Measurements from ENCODE around the gene PPP2CA. TPM values are rescaled to one million over a fixed set of nuclear protein-coding genes. Genes with fewer than 3 reads are reported as not detected.
A peak's percentile ranks its signal among the peaks of the same experiment; 100 is the strongest.

Gene PPP2CA
- total and polyA plus RNA-seq, 2 of the 13 experiments (the other 11 are each of a cell fraction or from before 2014, with no cell fraction given) = 82.4 to 171 TPM

DNA sequence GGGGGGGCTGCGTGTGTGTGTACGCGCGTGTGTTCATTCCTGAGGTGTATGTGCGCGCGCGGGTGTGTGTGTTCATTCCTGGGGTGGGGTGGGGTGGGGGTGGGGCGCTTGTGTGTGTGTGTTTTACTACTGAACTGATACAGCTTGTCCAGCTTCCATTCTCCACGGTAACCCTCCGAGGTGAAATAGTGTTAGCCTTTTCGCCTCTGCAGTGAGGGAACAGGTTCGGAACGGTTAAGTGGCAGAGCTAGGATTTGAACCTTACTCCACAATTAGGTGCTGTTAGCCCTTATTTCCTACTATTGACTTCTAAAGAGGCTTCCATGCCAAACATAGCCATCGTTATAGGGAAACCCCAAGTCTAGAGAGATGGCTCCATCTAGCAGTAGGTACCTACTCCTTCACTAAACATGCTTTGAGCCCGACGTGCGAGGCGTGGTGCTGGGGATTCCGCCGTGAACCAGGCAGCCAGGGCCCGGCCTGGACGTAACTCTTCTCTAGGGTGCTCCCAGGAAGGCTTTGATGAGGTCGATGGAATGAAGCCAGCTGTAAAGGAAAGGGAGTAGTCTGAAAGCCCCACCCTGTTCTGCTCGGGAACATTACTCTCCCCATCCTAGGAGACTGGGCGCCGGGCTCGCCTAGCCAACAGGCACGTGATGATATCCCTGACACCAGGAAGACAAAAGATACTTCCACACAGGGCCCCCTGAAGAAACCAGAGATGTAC, 48.3 kb downstream of the PPP2CA start (continued):
- TF ChIP-seq ZNF777 (CRISPR knock-in tag; IDR thresholded peaks at IDR 0.05) = peak; percentile 77; the same call in 1 of the 2 replicates
- no peak for TF ChIP-seq ZNF34 (CRISPR knock-in tag; IDR thresholded peaks at IDR 0.05; ENCODE audit: borderline replicate concordance)
- no peak for TF ChIP-seq ZFP41 (CRISPR knock-in tag; IDR thresholded peaks at IDR 0.05; ENCODE audit: borderline replicate concordance)
- TF ChIP-seq, protein P1, sequence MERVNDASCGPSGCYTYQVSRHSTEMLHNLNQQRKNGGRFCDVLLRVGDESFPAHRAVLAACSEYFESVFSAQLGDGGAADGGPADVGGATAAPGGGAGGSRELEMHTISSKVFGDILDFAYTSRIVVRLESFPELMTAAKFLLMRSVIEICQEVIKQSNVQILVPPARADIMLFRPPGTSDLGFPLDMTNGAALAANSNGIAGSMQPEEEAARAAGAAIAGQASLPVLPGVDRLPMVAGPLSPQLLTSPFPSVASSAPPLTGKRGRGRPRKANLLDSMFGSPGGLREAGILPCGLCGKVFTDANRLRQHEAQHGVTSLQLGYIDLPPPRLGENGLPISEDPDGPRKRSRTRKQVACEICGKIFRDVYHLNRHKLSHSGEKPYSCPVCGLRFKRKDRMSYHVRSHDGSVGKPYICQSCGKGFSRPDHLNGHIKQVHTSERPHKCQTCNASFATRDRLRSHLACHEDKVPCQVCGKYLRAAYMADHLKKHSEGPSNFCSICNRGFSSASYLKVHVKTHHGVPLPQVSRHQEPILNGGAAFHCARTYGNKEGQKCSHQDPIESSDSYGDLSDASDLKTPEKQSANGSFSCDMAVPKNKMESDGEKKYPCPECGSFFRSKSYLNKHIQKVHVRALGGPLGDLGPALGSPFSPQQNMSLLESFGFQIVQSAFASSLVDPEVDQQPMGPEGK (CRISPR knock-in tag; IDR thresholded peaks at IDR 0.05) = 0 out of 2 replicates have a peak, but pooled peaks have one; percentile 2
- TF ChIP-seq ZBTB21 (CRISPR knock-in tag; IDR thresholded peaks at IDR 0.05) = no peak
- TF ChIP-seq, protein P2, sequence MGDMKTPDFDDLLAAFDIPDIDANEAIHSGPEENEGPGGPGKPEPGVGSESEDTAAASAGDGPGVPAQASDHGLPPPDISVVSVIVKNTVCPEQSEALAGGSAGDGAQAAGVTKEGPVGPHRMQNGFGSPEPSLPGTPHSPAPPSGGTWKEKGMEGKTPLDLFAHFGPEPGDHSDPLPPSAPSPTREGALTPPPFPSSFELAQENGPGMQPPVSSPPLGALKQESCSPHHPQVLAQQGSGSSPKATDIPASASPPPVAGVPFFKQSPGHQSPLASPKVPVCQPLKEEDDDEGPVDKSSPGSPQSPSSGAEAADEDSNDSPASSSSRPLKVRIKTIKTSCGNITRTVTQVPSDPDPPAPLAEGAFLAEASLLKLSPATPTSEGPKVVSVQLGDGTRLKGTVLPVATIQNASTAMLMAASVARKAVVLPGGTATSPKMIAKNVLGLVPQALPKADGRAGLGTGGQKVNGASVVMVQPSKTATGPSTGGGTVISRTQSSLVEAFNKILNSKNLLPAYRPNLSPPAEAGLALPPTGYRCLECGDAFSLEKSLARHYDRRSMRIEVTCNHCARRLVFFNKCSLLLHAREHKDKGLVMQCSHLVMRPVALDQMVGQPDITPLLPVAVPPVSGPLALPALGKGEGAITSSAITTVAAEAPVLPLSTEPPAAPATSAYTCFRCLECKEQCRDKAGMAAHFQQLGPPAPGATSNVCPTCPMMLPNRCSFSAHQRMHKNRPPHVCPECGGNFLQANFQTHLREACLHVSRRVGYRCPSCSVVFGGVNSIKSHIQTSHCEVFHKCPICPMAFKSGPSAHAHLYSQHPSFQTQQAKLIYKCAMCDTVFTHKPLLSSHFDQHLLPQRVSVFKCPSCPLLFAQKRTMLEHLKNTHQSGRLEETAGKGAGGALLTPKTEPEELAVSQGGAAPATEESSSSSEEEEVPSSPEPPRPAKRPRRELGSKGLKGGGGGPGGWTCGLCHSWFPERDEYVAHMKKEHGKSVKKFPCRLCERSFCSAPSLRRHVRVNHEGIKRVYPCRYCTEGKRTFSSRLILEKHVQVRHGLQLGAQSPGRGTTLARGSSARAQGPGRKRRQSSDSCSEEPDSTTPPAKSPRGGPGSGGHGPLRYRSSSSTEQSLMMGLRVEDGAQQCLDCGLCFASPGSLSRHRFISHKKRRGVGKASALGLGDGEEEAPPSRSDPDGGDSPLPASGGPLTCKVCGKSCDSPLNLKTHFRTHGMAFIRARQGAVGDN (CRISPR knock-in tag; IDR thresholded peaks at IDR 0.05) = peak; percentile 69
- no peak for TF ChIP-seq HMG20B (CRISPR knock-in tag; conservative IDR thresholded peaks at IDR 0.05)
- TF ChIP-seq MEF2D (CRISPR knock-in tag; IDR thresholded peaks at IDR 0.05) = no peak
- no peak for TF ChIP-seq CHCHD3 (CRISPR knock-in tag; IDR thresholded peaks at IDR 0.05)
- 0 out of 2 replicates have a peak, but pooled peaks have one; percentile 14 for TF ChIP-seq ETV5 (CRISPR knock-in tag; IDR thresholded peaks at IDR 0.05; ENCODE audit: borderline replicate concordance)
- TF ChIP-seq, protein P3, sequence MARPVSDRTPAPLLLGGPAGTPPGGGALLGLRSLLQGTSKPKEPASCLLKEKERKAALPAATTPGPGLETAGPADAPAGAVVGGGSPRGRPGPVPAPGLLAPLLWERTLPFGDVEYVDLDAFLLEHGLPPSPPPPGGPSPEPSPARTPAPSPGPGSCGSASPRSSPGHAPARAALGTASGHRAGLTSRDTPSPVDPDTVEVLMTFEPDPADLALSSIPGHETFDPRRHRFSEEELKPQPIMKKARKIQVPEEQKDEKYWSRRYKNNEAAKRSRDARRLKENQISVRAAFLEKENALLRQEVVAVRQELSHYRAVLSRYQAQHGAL (CRISPR knock-in tag; IDR thresholded peaks at IDR 0.05; ENCODE audit: not compliant biosample characterization) = peak; percentile 98
- TF ChIP-seq, protein P4, sequence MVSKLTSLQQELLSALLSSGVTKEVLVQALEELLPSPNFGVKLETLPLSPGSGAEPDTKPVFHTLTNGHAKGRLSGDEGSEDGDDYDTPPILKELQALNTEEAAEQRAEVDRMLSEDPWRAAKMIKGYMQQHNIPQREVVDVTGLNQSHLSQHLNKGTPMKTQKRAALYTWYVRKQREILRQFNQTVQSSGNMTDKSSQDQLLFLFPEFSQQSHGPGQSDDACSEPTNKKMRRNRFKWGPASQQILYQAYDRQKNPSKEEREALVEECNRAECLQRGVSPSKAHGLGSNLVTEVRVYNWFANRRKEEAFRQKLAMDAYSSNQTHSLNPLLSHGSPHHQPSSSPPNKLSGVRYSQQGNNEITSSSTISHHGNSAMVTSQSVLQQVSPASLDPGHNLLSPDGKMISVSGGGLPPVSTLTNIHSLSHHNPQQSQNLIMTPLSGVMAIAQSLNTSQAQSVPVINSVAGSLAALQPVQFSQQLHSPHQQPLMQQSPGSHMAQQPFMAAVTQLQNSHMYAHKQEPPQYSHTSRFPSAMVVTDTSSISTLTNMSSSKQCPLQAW (CRISPR knock-in tag; IDR thresholded peaks at IDR 0.05) = 0 out of 2 replicates have a peak, but pooled peaks have one; percentile 40
- TF ChIP-seq, protein P5, sequence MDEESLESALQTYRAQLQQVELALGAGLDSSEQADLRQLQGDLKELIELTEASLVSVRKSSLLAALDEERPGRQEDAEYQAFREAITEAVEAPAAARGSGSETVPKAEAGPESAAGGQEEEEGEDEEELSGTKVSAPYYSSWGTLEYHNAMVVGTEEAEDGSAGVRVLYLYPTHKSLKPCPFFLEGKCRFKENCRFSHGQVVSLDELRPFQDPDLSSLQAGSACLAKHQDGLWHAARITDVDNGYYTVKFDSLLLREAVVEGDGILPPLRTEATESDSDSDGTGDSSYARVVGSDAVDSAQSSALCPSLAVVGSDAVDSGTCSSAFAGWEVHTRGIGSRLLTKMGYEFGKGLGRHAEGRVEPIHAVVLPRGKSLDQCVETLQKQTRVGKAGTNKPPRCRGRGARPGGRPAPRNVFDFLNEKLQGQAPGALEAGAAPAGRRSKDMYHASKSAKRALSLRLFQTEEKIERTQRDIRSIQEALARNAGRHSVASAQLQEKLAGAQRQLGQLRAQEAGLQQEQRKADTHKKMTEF (CRISPR knock-in tag; IDR thresholded peaks at IDR 0.05) = 0 out of 2 replicates have a peak, but pooled peaks have one; percentile 13
- peak; percentile 40; the same call in 1 of the 2 replicates for TF ChIP-seq NFKB2 (CRISPR knock-in tag; IDR thresholded peaks at IDR 0.05; ENCODE audit: borderline replicate concordance)
- TF ChIP-seq ZNF12 (CRISPR knock-in tag; IDR thresholded peaks at IDR 0.05) = no peak
- TF ChIP-seq, protein P6, sequence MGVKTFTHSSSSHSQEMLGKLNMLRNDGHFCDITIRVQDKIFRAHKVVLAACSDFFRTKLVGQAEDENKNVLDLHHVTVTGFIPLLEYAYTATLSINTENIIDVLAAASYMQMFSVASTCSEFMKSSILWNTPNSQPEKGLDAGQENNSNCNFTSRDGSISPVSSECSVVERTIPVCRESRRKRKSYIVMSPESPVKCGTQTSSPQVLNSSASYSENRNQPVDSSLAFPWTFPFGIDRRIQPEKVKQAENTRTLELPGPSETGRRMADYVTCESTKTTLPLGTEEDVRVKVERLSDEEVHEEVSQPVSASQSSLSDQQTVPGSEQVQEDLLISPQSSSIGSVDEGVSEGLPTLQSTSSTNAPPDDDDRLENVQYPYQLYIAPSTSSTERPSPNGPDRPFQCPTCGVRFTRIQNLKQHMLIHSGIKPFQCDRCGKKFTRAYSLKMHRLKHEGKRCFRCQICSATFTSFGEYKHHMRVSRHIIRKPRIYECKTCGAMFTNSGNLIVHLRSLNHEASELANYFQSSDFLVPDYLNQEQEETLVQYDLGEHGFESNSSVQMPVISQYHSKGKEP (CRISPR knock-in tag; IDR thresholded peaks at IDR 0.05) = no peak

Data from HepG2 (cell line).